ACHN (cell line): ENCODE measurements around the gene PDGFRB.
A peak's percentile ranks its signal among the peaks of the same experiment; 100 is the strongest.

Source experiments
- DNase-seq: peaks from one replicate; pipeline ENCODE4 v3.0.0-alpha.2; 2015
- in situ Hi-C: cut with HindIII; loops from 2 replicates; pipeline ENCODE4 v1.10.0; 2017; ENCODE audit warnings: low sequenced_read_pairs, low pct_ligation_motif_present, low pct_unique_long_range_greater_than_20kb

The PDGFRB gene

DNA sequence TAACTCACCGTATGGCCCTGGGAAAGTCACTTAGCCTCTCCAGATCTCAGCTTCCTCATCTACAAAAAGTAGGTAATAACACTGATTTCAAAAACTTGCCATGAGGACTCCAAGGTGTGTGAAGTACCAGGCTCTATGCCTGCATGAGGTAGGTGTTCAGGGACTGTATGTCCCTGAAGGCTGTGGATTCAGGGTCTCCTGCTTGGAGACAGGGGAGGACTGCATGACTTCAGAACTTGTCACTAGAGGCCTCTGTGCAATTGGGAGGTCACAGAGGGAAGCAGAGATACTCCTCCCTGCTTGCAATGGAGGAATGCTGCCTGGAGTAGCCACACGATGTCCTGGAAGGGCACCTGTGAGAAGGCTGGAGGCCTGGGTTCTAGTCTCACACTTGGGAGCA lies 2.2 kb downstream of the PDGFRB start:
- no peak for DNase-seq
- in situ Hi-C loops: no loop called here

DNA sequence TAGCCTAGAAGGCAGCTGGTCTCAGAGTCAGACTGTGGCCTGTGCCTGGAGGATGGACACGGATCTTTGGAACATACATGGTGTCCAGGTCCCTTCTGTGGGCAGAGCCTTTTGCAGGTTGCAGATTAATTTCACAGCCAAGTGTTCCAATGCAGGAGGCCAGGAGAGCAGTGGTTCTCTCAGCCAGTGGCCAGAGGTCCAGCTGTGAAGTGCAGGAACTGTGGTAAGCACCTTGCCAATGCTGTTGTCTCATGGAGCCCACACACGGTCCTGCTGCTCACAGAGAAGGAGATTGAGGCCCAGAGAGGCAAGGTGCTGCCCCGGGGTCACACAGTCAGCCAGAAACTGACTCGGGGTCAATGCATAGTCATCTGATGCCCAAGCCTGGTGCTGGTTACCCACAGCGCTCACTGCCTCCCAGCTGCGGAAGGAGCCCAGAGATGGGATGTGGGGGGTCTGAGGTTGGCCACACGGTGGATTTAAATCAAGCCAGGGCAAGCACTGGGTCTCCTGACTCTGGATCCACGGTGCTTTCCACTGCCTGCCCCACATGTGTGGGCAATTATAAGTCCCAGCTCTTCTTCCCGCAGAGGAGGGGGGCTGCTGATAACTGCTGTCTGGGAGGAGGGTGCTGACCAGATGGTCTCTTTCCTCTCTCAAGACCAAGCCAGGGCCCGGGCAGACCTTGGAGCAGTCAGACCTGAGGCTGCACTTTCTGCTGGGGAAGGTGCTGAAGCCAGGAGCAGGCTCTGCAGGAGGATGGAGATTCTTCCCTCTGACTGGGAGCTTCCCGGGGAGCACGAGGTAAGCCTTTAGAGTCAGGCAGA lies 2.8 kb downstream of the PDGFRB start:
- no peak for DNase-seq
- in situ Hi-C loops: no loop called here

DNA sequence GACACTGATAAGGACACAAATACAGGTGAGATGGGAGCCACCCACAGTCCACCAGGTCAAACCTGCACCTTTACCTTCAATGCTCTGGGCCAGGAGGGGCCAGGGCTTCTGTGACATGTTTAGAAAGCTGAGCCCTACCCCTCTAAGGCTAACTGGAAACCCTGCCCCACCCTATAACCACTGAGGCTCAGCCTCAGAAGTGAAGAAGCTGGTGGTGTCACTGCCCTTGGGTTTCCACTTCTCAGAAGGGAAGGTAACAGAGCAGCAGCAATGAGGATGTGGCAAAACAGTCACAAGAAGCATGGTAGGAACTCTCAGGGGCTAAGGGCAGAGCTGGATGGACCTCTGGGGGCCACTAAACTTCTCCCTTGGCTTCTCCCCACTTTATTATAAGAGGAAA lies 6.0 kb downstream of the PDGFRB start:
- in situ Hi-C loops: no loop called here
- DNase-seq: no peak

DNA sequence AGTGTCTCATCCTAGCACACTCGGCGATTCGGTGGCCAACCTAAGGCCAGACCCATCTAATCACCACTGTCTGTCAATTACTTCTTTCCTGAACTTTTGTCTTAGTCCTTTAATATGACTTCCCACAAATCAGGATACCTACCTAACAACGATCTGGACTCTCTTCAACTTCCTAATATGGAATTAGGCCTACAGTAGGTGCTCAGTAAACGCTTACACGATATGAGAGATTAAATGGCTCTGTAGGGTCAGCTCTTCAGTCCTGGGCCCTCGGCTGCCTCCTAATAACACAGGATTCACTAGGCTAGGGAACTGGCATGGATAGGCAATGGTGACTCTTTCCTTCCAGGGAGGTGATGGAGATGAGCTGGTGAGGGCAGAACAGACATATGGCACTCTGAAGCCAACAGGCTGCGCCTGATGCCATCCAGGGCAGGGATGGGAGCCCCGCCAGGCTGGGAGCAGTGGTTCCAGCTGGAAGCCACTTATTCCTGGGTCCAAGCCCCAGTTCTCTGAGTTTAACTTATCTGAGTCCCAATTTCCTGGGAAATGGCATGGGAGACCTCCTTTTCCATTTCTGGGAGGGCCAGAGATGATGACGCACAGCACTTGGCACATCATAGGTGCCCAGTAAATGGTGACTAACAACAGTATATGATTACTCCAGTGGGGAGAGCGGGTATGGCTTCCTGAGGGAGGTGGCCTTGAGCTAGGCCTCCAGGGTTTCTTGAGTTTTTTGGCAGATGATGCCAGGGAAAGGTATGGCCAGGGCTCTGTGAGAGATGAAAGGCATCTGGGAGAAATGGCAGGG lies 7.3 kb downstream of the PDGFRB start:
- in situ Hi-C loops: no loop called here

DNA sequence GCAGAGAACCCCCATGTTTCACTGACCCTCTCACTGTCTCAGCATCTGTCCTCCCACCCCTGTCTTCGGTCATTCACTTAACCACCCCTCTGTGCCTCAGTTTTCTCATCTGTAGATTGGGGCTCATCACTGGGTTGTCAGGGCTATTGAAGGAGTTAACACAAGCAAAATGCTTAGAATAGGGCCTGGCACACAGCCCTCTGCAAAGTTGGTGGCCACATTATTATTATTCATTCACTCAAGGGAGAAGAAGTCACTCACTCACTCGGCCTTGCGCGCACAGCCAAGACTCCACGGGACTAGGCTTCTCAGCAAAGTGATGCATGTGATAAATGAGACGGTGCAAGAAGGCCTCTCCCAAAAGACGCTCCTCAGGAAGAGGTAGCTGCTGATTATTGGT lies 8.0 kb downstream of the PDGFRB start:
- in situ Hi-C loops: no loop called here
- DNase-seq: no peak

More for the DNA sequence above, 7.3 kb downstream of the PDGFRB start:
- DNase-seq: no peak

DNA sequence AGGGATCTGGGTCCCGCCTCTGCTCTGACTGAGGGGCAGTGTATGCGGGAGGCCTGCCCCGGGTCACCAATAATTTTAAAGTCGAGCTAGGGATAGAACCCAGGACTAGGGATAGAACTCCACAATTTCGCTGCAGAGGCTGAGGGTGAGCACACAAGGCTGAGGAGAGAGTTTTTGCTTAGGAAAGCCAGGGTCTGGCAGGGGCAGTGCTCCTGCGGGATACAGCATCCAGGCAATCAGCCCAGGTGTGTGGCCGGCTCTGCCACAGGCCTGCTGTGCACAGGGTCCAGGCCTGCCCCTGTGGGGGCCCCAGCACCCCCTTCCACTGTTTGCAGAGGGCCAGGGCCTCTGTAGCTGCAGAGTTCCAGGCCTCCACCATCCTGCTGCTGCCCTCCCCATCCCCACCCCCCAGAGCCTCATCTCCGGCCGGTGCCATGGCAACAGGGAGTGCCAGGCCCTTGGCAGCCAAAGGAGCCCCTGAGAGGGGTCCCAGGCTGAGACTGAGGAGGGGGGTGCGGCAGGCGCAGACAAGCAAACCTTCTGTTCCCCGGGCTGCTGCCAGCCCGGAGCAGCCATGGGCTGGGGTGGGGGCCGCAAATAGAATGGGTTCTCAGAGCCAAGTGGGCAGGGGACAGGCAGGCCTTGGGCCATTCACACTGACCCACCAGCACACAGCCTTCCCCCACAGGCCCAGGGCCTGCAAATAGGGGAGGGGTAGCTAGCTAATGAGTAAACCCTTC lies 8.6 kb downstream of the PDGFRB start:
- no peak for DNase-seq
- in situ Hi-C loops: no loop called here

DNA sequence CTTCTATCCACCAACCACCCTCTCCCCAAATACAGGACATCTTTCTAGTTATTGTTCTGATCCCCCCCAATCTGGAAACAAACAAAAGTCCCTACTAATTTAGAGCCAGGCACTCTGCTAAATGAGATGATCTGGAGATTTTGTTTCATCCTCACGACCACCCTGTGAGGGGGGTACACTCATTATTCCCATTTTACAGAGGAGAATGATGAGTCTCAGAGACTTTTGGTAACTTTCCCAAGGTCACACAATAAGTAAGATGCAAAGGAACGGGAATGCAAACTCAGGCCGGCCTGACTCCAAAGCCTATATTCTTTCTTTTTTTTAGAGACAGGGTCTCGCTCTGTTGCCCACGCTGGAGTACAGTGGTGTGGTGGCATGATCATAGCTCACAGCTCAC lies 9.4 kb downstream of the PDGFRB start:
- DNase-seq: no peak
- in situ Hi-C loops: no loop called here

DNA sequence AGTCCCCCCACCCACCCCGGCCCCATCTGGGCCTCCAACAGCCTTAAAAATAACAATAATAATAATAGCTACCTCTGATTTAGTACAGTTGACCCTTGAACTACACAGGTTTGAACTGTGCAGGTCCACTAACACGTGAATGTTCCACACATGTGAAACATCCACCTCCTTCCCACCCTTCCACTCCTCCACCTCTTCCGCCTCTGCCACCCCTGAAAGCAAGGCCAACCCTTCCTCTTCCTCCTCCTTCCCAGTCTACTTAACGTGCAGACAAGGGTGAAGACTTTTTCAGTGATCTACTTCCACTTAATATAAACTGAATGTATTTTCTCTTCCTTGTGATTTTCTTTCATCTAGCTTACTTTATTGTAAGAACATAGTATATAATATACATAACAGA lies 10.8 kb downstream of the PDGFRB start:
- no peak for DNase-seq
- in situ Hi-C loops: no loop called here

DNA sequence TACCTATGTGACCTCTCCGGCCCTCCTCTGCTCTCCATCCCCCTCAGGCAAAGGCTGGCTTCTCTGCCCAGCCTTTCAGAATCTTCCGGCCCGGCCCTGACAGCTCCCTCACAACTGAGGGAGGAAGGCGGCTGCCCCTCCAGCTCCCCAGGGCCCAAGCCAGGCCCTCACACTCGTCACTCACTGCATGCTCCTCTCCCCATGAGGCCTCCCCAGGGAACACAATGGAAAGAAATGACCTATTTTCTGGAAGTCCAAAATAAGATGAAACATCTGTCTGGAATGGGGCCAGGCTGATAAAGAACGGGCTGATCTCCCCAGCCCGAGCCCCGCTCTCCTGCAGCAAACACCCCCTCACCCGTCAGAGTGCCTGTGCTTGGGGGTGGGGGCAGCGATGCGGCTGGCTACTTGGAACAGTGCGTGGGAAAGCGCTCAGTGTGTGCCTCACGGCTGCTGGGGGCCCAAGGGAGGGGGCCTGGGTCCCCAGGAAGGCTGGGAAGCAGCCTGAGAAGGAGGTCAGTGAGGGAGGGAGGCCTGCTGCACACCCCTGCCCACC lies 11.3 kb downstream of the PDGFRB start:
- in situ Hi-C loops: no loop called here
- DNase-seq: no peak

DNA sequence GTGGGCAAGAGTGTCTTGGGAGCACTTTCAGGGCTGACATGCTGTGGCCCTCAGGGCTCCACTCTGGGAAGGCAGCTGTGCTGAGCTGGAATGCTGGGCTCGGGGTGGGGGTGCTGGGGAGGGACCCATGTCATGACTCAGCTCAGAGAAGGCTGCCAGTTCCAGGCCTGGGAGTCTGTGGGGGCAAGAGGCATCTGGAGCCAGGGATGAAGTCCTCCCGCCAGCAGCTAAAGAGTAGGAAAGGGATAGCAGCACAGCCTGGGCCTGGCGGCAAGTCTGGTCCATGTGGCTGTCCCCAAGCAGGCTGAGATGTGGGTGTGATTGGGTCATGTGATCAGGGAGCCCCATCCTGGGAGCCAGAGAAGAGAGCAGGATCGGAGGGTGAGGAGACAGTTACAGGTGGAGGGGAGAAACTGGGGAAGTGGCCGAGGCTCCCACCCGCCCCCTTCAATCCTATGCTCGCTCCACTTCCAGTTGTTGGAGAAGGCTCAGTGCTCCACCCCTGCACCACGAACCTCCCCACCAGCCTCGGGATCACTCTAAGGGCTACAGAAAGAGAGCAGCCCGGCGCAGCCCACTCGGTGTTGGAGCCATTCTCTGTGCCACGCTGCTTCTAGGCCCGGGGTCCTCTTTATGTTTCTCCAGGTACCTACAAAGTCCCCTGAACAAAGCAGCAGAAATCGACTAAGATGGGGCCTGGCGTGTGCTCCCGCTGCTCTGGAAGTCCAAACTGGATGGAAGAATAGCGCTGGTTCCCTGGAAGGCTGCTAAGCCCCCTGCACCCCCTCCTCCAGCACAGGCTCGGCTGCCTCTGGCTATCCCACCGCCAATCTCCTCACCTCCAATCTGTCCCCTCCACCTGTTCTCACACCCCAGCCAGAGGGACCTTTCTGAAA lies 12.0 kb downstream of the PDGFRB start:
- in situ Hi-C loops: no loop called here
- DNase-seq: peak; percentile 49

DNA sequence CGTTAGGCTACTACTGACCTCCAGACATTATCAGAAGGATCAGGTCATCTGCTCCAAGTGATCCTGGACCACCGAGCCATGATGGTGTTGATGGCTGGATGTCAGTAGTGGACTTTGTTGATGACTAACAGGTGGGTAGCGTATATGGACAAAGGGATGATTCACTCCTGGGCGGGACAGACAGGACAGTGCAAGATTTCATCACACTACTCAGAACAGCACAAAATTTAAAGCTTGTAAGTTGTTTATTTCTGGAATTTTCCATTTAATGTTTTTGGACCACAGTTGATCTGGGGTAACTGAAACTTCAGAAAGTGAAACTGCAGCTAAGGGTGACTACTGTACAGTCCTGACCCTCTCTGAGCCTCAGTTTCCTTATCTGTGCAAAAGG lies 12.7 kb downstream of the PDGFRB start:
- in situ Hi-C loops: no loop called here
- DNase-seq: peak; percentile 58

DNA sequence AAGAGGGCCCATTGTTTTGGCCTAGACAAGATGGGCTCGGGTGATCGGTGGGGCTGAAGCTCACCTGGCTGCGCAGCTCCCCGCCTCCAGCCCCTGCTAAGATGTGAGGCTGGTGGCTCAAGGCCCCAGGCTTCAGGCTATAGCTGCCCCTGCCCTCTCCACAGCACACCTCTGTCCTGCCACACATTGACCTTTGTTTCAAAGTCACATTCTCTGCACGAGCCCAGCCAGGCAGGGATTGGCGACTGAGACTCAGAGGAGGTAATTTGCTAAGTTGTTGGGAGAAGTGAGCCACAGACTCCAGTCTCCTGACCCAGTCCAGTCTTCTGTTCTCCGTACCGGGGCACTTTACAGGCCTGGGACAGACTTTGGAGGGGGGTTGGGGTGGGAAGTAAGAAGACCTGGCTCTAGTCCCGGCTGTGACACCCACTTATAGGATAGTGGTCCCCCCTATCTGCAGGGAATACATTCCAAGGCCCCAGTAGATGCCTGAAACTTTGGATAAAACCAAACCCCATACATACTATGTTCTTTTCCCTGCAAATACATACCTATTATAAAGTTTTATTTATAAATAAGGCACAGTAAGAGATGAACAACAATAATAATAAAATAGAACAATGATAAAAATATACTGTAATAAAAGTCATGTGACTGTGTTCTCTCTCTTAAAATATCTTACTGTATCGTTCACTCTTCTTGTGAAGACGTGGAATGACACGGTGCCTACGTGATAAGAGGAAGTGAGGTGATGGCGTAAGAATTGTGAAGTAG lies 13.3 kb downstream of the PDGFRB start:
- DNase-seq: no peak
- in situ Hi-C loops: no loop called here

DNA sequence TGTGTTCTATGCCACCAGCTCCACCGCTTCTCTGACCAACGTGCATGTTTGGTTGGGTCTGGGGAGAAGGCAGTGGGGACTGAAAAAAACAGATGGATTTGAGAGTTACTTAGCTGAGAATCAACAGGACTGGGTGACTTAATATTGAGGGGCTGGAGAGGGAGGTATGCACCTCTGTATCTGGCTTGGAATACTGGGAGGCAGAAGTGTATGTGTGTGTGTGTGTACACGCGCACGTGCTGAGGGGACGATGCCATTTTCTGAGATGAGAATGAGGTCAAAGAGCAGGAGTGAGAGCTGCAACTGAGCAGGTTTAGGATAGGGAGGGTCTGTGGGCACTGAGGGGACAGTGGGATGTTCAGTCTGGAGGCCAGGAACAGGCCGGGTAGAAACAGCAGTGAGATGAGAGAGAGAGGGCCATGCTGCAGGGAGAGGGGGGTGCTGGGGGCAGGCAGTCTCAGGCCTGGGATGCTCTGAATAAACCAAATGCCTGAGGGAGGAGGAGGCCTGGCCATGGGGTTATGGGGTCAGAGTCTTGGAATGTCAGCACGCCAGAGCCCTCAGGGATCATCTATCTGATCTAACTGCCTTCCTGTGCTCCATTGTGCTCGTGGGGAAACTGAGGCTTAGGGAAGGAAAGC lies 14.0 kb downstream of the PDGFRB start:
- in situ Hi-C loops: no loop called here
- DNase-seq: peak; percentile 42

DNA sequence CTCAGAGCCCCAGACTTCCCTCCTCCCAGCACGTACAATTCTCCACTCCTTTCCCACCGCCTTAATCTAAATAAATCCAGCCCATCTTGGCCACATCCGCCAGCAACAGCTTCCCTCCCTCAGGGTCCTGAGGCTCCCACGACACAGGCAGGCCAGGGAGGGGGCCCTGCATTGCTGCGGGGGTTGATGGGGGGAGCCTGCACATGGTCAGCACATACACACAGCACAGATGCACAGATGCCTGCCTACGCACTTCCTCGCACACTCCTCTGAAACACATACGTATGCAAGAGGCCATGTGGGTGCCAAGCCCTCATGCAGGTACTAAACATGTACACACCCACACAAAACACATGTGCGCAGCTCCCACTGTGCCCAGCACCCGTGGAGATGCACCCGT lies 14.8 kb downstream of the PDGFRB start:
- in situ Hi-C loops: no loop called here
- DNase-seq: no peak

DNA sequence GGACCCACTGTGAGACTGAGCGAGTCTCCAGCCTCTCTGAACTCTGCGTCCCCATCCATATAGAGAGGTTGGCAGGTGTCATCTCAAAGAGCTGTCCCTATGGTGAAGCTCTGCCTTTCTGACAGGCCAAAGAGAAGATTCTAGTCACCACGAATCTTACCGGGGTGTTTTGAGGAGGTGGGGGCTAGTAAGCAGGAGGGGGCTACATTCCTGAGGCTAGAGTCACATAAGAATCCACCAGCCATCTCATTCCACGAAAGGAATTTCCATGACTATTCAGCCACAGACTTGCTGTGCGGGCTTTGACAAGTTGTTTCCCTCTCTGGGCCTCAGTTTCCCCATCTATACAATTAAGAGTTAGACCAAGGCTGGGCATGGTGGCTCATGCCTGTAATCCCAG lies 16.3 kb downstream of the PDGFRB start:
- in situ Hi-C loops: no loop called here
- peak; percentile 39 for DNase-seq

DNA sequence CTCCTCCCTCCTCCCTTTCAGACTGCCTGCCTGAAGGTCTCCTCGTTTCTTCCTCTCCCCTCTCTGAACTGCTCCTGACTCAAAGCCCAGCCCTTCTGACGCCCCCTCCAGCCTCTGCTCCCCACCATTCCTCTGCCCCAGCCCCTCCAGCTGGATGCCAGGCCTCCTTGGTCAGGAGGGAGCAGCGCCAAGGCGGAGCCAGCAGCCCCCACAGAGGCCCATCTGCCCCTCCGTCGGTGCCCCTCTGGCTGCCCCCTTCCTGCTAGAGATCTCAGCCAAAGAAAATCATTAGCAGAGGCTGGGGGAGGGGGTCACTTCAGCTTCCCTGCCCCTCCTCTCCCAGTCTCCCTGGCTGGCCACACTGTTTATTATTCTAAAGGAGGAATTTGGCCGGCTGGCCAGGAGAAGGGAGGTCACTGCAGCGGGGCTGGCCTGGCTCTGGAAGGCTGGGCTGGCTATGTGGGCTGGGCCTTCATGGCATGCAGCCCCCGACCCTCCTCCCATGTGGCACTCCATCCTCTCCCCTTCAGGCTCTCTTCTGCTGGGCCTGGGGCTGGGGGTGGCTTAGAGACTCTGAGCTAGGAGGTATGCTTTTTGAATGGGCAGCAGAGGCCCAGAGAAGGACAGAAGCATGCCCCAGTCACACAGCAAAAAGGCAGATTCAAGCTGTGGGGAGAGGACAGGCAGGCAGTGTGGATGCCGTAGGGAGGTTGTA lies 16.9 kb downstream of the PDGFRB start:
- peak; percentile 48 for DNase-seq
- in situ Hi-C loops: no loop called here
